ENCODE data around the gene POLN.
"Not testable (repeated sequence)": the region's sequence is repeated elsewhere in the genome, so short reads cannot be mapped to it uniquely, and the experiment has no call there.

Gene POLN

DNA sequence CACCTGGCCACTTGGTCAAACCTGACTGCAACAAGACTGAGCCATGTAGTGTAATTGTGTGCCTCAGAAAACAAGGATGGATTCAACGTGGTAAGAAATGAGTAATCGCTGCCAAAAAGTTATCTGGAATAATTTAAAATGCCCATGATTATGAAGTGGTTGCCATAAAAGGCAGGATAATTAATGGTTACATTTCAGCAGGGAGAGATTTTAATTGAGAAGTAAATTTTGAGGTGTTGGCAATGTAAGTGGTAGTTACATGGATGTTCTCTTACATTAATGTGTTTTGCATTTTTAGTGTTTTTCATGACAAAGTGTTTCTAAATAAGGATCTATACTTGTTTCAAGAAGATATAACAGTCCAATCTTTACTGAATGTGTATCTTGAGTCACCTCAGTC lies 15.7 kb downstream of the POLN start:
- no peaks in the 10 kb centered on the region for H3K9me3 ChIP-seq (ENCODE audit: low read depth, low read length)
- DNase-seq (ENCODE audit: low read depth, low spot score): no peak
- TF ChIP-seq POLR2AphosphoS5 (IDR thresholded peaks at IDR 0.05; ENCODE audit: borderline replicate concordance, low read depth, low read length): no peak
- no peak for TF ChIP-seq FOXP2 (optimal IDR thresholded peaks at IDR 0.05; ENCODE audit: control extremely low read depth, extremely low read length, insufficient read depth)
- TF ChIP-seq EZH2 (IDR thresholded peaks at IDR 0.05): no peak

DNA sequence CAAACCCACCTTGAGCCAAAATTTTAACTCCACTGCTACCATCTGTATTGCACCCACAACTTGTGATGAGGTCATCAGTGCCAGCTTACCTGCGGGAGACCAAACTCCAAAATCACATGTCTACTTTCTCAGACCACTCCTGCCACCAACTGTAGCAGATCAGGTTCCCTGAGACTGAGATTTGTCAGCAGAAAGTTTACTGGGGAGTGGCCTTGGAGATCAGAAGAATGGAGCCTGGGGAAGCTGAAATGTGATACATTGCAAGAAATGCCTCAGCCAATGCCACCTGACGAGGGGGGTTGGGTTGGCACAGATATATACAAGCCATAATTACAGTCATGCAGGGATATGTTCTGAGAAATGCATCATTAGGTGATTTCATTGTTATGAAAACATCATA lies 19.1 kb downstream of the POLN start:
- no peak for DNase-seq (ENCODE audit: low read depth, low spot score)
- no peak overlapping the region for H3K9ac ChIP-seq (ENCODE audit: insufficient read length)
- no peak overlapping the region for H3K4me3 ChIP-seq
- H3K9me3 ChIP-seq (ENCODE audit: low read depth, low read length): no peaks in the 10 kb centered on the region
- peaks cover 9% of the 10 kb centered on the region; the same call in 1 of the 2 replicates for H3K36me3 ChIP-seq (ENCODE audit: insufficient read depth, low read length)
- H3K27ac ChIP-seq: no peak overlapping the region
- TF ChIP-seq FOXP2 (optimal IDR thresholded peaks at IDR 0.05; ENCODE audit: control extremely low read depth, extremely low read length, insufficient read depth) (no peak), POLR2AphosphoS5 (IDR thresholded peaks at IDR 0.05; ENCODE audit: borderline replicate concordance, low read depth, low read length) (no peak)

More for the DNA sequence above, 15.7 kb downstream of the POLN start:
- Histone ChIP-seq H3K36me3 (ENCODE audit: insufficient read depth, low read length) (peaks cover 16% of the 10 kb centered on the region), H3K9ac (ENCODE audit: insufficient read length) (no peak overlapping the region), H3K4me3 (no peak overlapping the region), H3K27ac (no peak overlapping the region)

GRCh38 chr4:2221378-2221777 lies 20.5 kb downstream of the POLN start:
- not testable (repeated sequence) for H3K36me3 ChIP-seq (ENCODE audit: insufficient read depth, low read length); H3K4me3 ChIP-seq; H3K9ac ChIP-seq (ENCODE audit: insufficient read length); H3K27ac ChIP-seq; DNase-seq (ENCODE audit: low read depth, low spot score); H3K9me3 ChIP-seq (ENCODE audit: low read depth, low read length)

DNA sequence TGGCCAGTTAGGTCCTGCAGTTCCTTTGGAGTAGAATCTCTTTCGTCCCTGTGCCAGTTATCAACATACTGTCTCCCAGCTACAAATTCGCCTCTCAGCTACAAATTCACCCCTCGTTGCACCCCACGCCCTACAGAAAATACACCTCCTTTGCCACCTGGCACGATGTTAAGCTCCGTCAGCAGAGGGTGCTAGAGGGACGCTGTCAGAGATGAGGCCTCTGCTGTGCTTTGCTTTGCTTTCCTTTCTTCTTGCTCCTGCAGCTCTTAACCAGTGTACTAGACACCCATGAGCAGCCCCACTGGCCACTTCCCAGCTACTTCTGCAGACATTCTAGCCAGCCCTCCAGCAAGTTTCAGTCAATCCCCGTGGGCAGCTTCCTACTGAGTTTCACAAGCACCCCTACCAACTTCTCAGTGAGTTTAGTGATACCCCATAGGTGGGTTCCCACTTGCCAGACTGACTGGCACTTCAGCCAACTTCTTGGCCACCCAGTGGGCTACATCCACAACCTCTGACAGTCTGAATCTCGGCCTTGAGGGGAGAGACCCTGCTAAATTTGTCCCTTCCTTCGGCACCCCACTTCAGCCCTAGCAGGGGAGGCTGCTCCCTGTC lies 21.8 kb downstream of the POLN start:
- peak; percentile 26 for DNase-seq (ENCODE audit: low read depth, low spot score)
- peaks cover 9% of the 10 kb centered on the region; the same call in 1 of the 2 replicates for H3K36me3 ChIP-seq (ENCODE audit: insufficient read depth, low read length)
- no peak overlapping the region for H3K9ac ChIP-seq (ENCODE audit: insufficient read length)
- no peak for TF ChIP-seq POLR2AphosphoS5 (IDR thresholded peaks at IDR 0.05; ENCODE audit: borderline replicate concordance, low read depth, low read length)
- TF ChIP-seq EZH2 (IDR thresholded peaks at IDR 0.05): no peak
- TF ChIP-seq FOXP2 (optimal IDR thresholded peaks at IDR 0.05; ENCODE audit: control extremely low read depth, extremely low read length, insufficient read depth): no peak
- H3K9me3 ChIP-seq (ENCODE audit: low read depth, low read length): no peaks in the 10 kb centered on the region
- no peak overlapping the region for H3K4me3 ChIP-seq
- H3K27ac ChIP-seq: 0 out of 2 replicates have a peak overlapping the region, but pooled peaks have one; percentile 30

DNA sequence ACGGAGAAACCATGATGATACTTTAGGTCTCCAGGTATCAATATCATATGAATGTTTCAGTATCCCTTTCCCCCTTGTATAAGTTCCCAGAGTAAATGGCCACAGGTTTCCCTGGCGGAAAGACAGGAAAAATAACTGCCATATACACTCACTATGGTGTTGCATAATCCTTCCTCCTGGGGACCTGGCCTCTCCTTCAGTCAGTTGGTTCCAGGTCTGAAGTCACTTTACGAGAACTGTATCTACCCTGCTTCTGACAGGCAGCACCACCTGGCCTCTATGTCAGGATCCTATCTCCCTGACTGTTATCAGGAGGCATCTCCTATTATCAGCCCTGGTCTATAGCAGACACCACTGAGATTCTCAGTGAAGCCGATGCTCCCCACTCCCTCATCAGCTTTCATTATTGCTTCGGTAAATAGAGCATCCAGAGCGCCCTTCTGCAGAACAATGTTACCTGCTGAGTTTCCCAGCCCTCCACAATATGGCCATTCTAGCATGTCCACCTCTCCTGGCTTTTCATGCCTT lies 22.6 kb downstream of the POLN start:
- Histone ChIP-seq H3K36me3 (ENCODE audit: insufficient read depth, low read length) (peaks cover 9% of the 10 kb centered on the region; the same call in 1 of the 2 replicates), H3K9me3 (ENCODE audit: low read depth, low read length) (no peaks in the 10 kb centered on the region), H3K9ac (ENCODE audit: insufficient read length) (no peak overlapping the region), H3K4me3 (no peak overlapping the region), H3K27ac (no peak overlapping the region)
- no peak for DNase-seq (ENCODE audit: low read depth, low spot score)
- TF ChIP-seq FOXP2 (optimal IDR thresholded peaks at IDR 0.05; ENCODE audit: control extremely low read depth, extremely low read length, insufficient read depth) (no peak), POLR2AphosphoS5 (IDR thresholded peaks at IDR 0.05; ENCODE audit: borderline replicate concordance, low read depth, low read length) (no peak), EZH2 (IDR thresholded peaks at IDR 0.05) (no peak)

GRCh38 chr4:2218436-2218835 lies 23.5 kb downstream of the POLN start:
- Histone ChIP-seq H3K9ac (ENCODE audit: insufficient read length) (no peak overlapping the region), H3K36me3 (ENCODE audit: insufficient read depth, low read length) (peaks cover 7% of the 10 kb centered on the region; the same call in 1 of the 2 replicates), H3K27ac (no peak overlapping the region), H3K9me3 (ENCODE audit: low read depth, low read length) (no peaks in the 10 kb centered on the region), H3K4me3 (no peak overlapping the region)
- DNase-seq (ENCODE audit: low read depth, low spot score): no peak
- no peak for TF ChIP-seq POLR2AphosphoS5 (IDR thresholded peaks at IDR 0.05; ENCODE audit: borderline replicate concordance, low read depth, low read length)
- no peak for TF ChIP-seq FOXP2 (optimal IDR thresholded peaks at IDR 0.05; ENCODE audit: control extremely low read depth, extremely low read length, insufficient read depth)
- TF ChIP-seq EZH2 (IDR thresholded peaks at IDR 0.05): no peak

DNA sequence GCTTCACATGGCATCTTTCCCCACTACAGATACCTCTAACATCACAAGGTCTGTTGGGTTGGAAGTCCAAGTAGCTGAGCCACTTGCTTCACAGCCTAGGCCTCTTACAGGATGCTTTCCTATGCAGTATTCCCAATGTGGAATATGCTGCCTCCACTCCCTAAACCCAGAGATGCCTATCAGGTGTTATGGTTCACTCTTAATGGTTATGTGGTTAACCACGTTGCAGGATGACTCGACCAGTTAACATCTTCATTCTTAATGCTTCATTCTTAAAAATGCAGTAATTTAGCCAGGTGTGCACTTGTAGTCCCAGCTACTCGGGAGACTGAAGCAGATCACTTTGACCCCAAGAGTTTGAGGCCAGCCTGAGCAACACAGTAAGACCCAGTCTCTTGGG lies 24.2 kb downstream of the POLN start:
- H3K27ac ChIP-seq: no peak overlapping the region
- TF ChIP-seq FOXP2 (optimal IDR thresholded peaks at IDR 0.05; ENCODE audit: control extremely low read depth, extremely low read length, insufficient read depth) (no peak), POLR2AphosphoS5 (IDR thresholded peaks at IDR 0.05; ENCODE audit: borderline replicate concordance, low read depth, low read length) (no peak), EZH2 (IDR thresholded peaks at IDR 0.05) (no peak)
- H3K4me3 ChIP-seq: no peak overlapping the region
- no peak overlapping the region for H3K9ac ChIP-seq (ENCODE audit: insufficient read length)
- H3K36me3 ChIP-seq (ENCODE audit: insufficient read depth, low read length): peaks cover 3% of the 10 kb centered on the region; the same call in 1 of the 2 replicates
- H3K9me3 ChIP-seq (ENCODE audit: low read depth, low read length): no peaks in the 10 kb centered on the region
- no peak for DNase-seq (ENCODE audit: low read depth, low spot score)

DNA sequence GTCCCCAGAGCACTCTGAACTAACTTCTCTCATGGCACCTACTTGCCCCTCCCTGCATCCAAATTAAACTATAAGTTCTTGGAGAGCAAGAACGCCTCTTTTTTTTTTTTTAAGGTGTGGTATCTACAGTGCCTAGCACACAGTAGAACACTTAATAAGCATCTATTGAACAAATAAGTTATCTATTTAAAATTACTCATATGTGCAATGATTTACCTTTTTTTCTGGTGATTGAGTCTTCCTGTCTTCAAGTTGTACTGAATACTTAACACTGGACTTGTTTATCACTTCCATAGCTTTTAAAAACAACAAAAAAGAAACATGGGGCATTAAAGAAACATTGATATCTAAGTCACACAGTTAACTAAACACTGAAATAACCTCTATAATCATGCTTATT lies 29.1 kb downstream of the POLN start:
- Histone ChIP-seq H3K9me3 (ENCODE audit: low read depth, low read length) (no peaks in the 10 kb centered on the region), H3K36me3 (ENCODE audit: insufficient read depth, low read length) (no peaks in the 10 kb centered on the region), H3K4me3 (no peak overlapping the region), H3K27ac (no peak overlapping the region), H3K9ac (ENCODE audit: insufficient read length) (no peak overlapping the region)
- no peak for DNase-seq (ENCODE audit: low read depth, low spot score)
- TF ChIP-seq POLR2AphosphoS5 (IDR thresholded peaks at IDR 0.05; ENCODE audit: borderline replicate concordance, low read depth, low read length) (no peak), EZH2 (IDR thresholded peaks at IDR 0.05) (no peak), FOXP2 (optimal IDR thresholded peaks at IDR 0.05; ENCODE audit: control extremely low read depth, extremely low read length, insufficient read depth) (no peak)

DNA sequence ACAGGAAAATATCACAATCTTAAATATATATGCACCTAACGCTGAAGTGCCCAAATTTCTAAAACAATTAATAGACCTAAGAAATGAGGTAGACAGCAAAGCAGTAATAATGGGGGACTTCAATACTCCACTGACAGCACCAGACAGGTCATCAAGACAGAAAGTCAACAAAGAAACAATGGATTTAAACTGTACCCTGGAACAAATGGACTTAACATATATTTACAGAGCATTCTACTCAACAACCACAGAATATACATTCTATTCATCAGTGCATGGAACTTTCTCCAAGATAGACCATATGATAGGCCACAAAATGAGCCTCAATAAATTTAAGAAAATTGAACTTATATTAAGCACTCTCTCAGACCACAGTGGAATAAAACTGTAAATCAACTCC lies 39.1 kb downstream of the POLN start:
- H3K9me3 ChIP-seq (ENCODE audit: low read depth, low read length); H3K4me3 ChIP-seq; DNase-seq (ENCODE audit: low read depth, low spot score); H3K27ac ChIP-seq; H3K9ac ChIP-seq (ENCODE audit: insufficient read length): not testable (repeated sequence)
- H3K36me3 ChIP-seq (ENCODE audit: insufficient read depth, low read length): peaks cover 19% of the 10 kb centered on the region

Measured in SK-N-MC (cell line).